GM19043 (cell line): ENCODE measurements around the gene DXO.
A peak's percentile ranks its signal among the peaks of the same experiment; 100 is the strongest.

Experiments used
- ATAC-seq: cut with Tn5 transposase; IDR thresholded peaks from one replicate; pipeline ENCODE4 v1.9.1; 2021; ENCODE audit warnings: low read depth; ENCODE audit not compliant: unreplicated experiment

Gene DXO

GRCh38 chr6:31958741-31959739 is 12.9 kb downstream of the DXO start, which contains the start of the genes NELFE and SKIC2:
Gene NELFE, minus strand, starts transcription at chr6:31958971. Its CDS starts 525 bp downstream, at chr6:31958446.
Gene SKIC2, plus strand, starts transcription at chr6:31959175. Its CDS starts 18 bp downstream, at chr6:31959193.
- peak; percentile 96 for ATAC-seq

- no peak for ATAC-seq
Observed at GRCh38 chr6:31958412-31958740, 13.6 kb downstream of the DXO start.

GRCh38 chr6:31956796-31957195 is 15.1 kb downstream of the DXO start:
- ATAC-seq, result no peak

GRCh38 chr6:31954511-31954910 is 17.4 kb downstream of the DXO start:
- ATAC-seq, result no peak

GRCh38 chr6:31952890-31953289 is 19.0 kb downstream of the DXO start:
- ATAC-seq, result no peak

GRCh38 chr6:31952140-31952805 is 19.7 kb downstream of the DXO start:
- ATAC-seq, result no peak

GRCh38 chr6:31949926-31950548 is 21.9 kb downstream of the DXO start:
- no peak for ATAC-seq

GRCh38 chr6:31948753-31949413 is 23.1 kb downstream of the DXO start:
- no peak for ATAC-seq

- no peak for ATAC-seq
Observed at GRCh38 chr6:31948306-31948705, 23.6 kb downstream of the DXO start.

GRCh38 chr6:31947864-31948263 is 24.1 kb downstream of the DXO start:
- ATAC-seq, result no peak

- no peak for ATAC-seq
Observed at GRCh38 chr6:31947070-31947675, 24.8 kb downstream of the DXO start.

GRCh38 chr6:31946370-31946885 is 25.5 kb downstream of the DXO start:
- ATAC-seq, result no peak

- ATAC-seq, result no peak
Observed at GRCh38 chr6:31945507-31946369, 26.2 kb downstream of the DXO start, which contains the start of gene CFB. Gene CFB, plus strand, starts transcription at chr6:31946095. Its CDS starts 127 bp downstream, at chr6:31946222.

- no peak for ATAC-seq
Observed at GRCh38 chr6:31945154-31945506, 26.8 kb downstream of the DXO start.

- no peak for ATAC-seq
Observed at GRCh38 chr6:31943742-31944141, 28.2 kb downstream of the DXO start.

- no peak for ATAC-seq
Observed at GRCh38 chr6:31940256-31940664, 31.7 kb downstream of the DXO start.

GRCh38 chr6:31935823-31936222 is 36.1 kb downstream of the DXO start:
- ATAC-seq, result no peak

GRCh38 chr6:31935021-31935420 is 36.9 kb downstream of the DXO start:
- no peak for ATAC-seq

GRCh38 chr6:31933537-31933936 is 38.4 kb downstream of the DXO start:
- ATAC-seq, result no peak
